RWPE1 (cell line): Measurements from ENCODE around the gene LIMS2.

ENCODE experiments used
- CTCF ChIA-PET: fragments of 350-600 bp; sonication (Branson Sonifier 250); formaldehyde crosslinking; extraction: SDS; loops from one replicate; lab custom pipeline; 2021; lab: Yijun Ruan, JAX
- POLR2A ChIA-PET: fragments of 400-600 bp; formaldehyde crosslinking; extraction: SDS; loops from one replicate; lab custom pipeline; 2020; ENCODE audit warnings: antibody characterized with exemption; ENCODE audit not compliant: low non-redundant PET; lab: Yijun Ruan, JAX
- DNase-seq: peaks from one replicate; pipeline ENCODE4 v3.0.0; 2012; ENCODE audit warnings: low spot score
- H3K27ac ChIP-seq: fragments of 450-650 bp; 2 replicates; pipeline ENCODE4 v1.5.1; 2017
- TF ChIP-seq, protein P1 (sequence below): fragments of 450-650 bp; conservative IDR thresholded peaks from 2 replicates; pipeline ENCODE4 v1.5.1; 2017; ENCODE audit warnings: low read depth, mild to moderate bottlenecking

LIMS2 gene

GRCh38 chr2:127683056-127683455 lies 7.7 kb upstream of the LIMS2 start:
- TF ChIP-seq, protein P1, sequence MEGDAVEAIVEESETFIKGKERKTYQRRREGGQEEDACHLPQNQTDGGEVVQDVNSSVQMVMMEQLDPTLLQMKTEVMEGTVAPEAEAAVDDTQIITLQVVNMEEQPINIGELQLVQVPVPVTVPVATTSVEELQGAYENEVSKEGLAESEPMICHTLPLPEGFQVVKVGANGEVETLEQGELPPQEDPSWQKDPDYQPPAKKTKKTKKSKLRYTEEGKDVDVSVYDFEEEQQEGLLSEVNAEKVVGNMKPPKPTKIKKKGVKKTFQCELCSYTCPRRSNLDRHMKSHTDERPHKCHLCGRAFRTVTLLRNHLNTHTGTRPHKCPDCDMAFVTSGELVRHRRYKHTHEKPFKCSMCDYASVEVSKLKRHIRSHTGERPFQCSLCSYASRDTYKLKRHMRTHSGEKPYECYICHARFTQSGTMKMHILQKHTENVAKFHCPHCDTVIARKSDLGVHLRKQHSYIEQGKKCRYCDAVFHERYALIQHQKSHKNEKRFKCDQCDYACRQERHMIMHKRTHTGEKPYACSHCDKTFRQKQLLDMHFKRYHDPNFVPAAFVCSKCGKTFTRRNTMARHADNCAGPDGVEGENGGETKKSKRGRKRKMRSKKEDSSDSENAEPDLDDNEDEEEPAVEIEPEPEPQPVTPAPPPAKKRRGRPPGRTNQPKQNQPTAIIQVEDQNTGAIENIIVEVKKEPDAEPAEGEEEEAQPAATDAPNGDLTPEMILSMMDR: no peak
- H3K27ac ChIP-seq: no peak overlapping the region
- no peak for DNase-seq
- CTCF ChIA-PET: no interaction called here
- POLR2A ChIA-PET: no interaction called here

- no peak for DNase-seq
- ChIA-PET POLR2A (no interaction called here), CTCF (no interaction called here)
- TF ChIP-seq, protein P1: no peak
- H3K27ac ChIP-seq: no peak overlapping the region
Observed at GRCh38 chr2:127681976-127682857, 6.9 kb upstream of the LIMS2 start.

GRCh38 chr2:127681288-127681804 lies 6.0 kb upstream of the LIMS2 start:
- ChIA-PET POLR2A (no interaction called here), CTCF (no interaction called here)
- H3K27ac ChIP-seq: no peak overlapping the region
- TF ChIP-seq, protein P1: no peak
- DNase-seq: no peak

GRCh38 chr2:127680706-127681287 lies 5.5 kb upstream of the LIMS2 start:
- TF ChIP-seq, protein P1: no peak
- no peak for DNase-seq
- CTCF ChIA-PET: no interaction called here
- POLR2A ChIA-PET: interaction anchor here (0.5 kb wide), 1 partner anchor 388 kb away, joined by 3 read pairs; no protein-coding TSS in a partner anchor
- H3K27ac ChIP-seq: no peak overlapping the region

DNA sequence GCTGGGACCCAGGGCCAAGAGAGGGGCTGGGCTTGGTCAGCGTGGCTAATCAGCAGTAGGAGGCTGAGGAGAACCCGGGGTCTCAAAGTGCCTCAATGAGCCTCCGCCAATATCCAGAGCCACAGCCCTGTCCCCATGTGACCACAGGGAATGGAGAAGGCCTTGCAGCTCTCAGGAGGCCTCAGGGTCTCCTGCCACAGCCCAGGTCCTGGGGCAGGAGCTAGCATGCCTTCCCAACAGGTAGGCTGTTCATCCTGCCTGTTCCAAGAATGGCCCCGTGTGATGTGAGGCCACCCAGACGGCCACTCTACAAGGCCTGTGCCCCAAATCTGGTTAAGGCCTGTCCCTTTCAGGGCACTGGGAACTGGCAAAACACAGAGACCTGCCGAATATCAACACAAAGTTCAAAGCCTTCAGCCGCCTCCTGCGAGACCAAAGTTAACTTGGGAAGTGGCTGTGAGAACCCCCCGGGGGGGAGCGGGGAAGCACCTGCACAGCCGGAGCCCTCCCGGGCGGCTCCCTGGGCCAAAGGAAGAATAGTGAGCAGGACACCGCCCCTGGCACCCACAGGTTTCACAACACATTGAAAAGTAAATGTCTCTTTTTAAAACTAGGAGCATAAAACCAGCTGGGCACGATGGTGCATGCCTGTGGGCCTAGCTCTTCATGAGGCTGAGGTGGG lies 4.5 kb upstream of the LIMS2 start:
- no peak overlapping the region for H3K27ac ChIP-seq
- TF ChIP-seq, protein P1: no peak
- CTCF ChIA-PET: no interaction called here
- POLR2A ChIA-PET: no interaction called here
- DNase-seq: no peak

GRCh38 chr2:127678991-127679390 lies 3.7 kb upstream of the LIMS2 start:
- ChIA-PET POLR2A (interaction anchor here (0.6 kb wide), 1 partner anchor 8 kb away, joined by 4 read pairs; no protein-coding TSS in a partner anchor), CTCF (no interaction called here)
- TF ChIP-seq, protein P1: no peak
- no peak for DNase-seq
- H3K27ac ChIP-seq: no peak overlapping the region
